CD4-positive, alpha-beta T cell treated with Interleukin-15 for 1 hour (primary cell): ENCODE measurements around the gene POLK.
"Not testable (repeated sequence)": the region's sequence is repeated elsewhere in the genome, so short reads cannot be mapped to it uniquely, and the experiment has no call there.

Source experiments
- DNase-seq: peaks from one replicate; pipeline ENCODE4 v3.0.0-alpha.2; 2020

Gene POLK

DNA sequence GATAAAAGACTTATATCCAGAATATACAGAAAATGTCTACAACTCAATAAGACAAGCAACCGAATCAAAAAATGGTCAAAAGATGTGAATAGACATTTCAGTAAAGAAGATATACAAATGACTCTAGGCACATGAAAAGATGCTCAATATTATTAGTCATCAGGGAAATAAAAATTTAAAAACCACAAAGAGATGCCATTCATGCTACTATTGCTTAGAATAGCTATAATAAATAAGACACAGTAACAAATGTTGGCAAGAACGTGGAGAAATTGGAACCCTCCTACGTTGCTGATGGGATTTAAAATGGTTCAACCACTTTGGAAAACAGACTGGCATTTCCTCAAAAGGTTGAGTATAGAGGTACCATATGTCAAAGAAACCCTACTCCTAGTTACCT, 39.8 kb downstream of the POLK start:
- DNase-seq: no peak

- no peak for DNase-seq
These were observed 41.1 kb downstream of the POLK start for GRCh38 chr5:75552764-75553163.

DNA sequence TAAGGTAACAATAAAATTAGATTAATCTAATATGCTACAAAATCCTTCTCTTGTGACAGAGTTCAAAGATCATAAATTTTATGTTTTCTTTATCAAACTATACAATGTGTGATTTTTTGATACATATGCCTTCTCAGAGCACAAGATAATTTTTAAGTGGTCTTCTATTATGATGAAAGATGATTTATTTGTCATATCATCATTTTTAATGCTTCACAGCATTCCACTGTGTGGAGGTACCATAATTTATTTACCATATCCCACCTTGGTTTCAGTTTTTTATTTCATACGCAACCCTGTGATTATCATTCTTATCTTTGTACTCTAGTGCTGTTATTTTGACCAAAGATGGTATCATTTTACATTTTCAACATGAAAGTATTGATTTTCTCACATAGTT, 41.7 kb downstream of the POLK start:
- no peak for DNase-seq

- no peak for DNase-seq
These were observed 46.5 kb downstream of the POLK start for GRCh38 chr5:75558221-75558620.

DNA sequence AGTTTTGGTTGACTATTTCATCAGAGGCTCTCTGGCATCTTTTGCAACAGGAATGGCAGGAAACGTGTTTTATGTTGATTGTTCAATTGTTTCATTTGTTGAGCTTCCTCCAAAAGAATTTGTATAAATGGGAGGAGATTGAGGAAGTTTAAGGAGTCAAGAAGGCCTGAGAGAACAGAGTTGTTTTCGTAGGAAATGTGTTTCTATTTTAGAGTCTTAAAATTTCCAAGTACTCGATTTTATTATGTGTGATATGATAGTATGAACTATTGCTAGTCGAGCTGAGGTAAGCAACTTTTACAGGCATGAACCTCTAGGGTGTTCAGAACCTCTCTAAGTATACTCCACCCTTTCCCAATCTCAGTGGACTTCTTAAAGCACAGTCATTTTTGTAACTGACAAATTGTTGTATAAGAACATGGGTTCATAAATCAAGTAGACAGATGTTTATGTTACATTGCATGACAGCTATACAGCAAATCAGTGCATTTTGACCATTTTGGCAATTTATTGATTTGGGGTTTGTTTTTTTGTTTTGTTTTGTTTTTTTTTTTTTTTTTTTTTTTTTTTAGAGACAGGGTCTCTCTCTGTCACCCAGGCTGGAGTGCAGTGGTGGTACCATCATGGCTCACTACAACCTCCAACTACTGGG, 47.4 kb downstream of the POLK start:
- no peak for DNase-seq

- not testable (repeated sequence) for DNase-seq
These were observed 49.0 kb downstream of the POLK start for GRCh38 chr5:75560655-75561054.

- not testable (repeated sequence) for DNase-seq
These were observed 54.5 kb downstream of the POLK start for GRCh38 chr5:75565991-75566709.

DNA sequence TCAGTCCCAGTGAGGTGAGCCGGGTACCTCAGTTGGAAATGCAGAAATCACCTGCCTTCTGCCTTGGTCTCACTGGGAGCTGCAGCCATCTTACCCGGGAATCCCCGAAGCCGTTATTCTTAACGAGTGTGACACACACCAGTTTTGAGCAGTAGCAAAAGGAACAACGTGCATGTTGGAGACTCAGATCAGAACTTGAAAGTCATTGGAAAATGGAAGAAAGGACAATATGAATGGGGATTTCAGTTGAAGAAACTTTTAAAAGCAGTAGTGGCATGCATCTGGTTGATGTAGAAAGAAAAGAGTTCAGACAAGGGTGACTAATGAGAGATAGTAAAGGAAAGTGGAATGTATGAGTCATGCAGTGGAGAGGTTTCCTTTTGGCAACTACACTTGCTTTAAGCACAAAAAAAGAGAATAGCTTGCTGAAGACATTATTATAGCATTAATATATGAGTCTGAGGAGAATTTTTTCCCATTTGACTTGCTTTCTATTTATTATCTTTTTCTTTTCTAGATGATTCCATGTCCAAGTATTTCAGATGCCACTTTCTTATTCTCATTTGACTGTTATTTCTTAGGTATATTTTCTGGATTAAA, 55.1 kb downstream of the POLK start:
- peak; percentile 17 for DNase-seq

- DNase-seq: no peak
These were observed 56.0 kb downstream of the POLK start for GRCh38 chr5:75567710-75568109.

DNA sequence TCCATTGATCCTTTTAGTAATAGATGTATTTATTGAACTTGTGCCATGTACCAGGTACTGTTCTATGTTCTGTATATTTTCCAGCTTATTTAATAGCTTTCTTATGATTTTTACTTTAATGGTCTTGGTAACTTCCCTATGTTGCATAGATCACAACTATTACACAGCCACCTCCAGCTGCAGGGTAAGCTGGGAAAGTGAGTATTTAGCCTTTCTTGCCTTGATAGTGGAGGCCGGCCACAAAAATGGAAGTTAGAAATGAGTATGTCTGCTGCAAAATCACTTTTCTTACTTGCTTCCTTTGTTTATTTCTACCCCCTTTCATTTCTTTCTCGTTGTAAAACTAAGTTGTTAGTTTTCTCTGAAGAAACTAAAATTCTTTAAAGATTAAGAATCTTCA, 56.5 kb downstream of the POLK start:
- no peak for DNase-seq

DNA sequence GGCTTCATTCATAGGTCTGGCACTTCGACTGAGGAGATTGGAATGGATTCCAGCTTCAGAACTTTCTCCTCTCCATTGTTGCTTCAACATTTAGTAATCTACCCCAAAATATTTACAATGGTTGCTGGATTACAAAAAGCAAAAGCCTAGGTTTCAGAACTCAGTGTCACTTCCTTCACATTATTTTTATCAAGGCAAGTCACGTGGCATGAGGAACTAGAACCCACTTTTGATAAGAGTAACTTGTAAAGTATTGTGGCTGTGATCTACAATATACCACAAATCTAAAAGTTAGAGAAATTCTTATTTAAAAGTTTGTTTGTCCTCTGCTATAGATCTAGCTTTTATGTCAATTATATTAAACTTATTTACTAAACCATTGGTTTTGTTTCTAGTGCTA, 59.9 kb downstream of the POLK start:
- no peak for DNase-seq

- no peak for DNase-seq
These were observed 63.1 kb downstream of the POLK start for GRCh38 chr5:75574791-75575190.

GRCh38 chr5:75578280-75578679, 66.6 kb downstream of the POLK start:
- DNase-seq: not testable (repeated sequence)

GRCh38 chr5:75584641-75585040, 73.0 kb downstream of the POLK start:
- DNase-seq: no peak

GRCh38 chr5:75588666-75589065, 77.0 kb downstream of the POLK start:
- no peak for DNase-seq

GRCh38 chr5:75600535-75600934, 88.8 kb downstream of the POLK start:
- no peak for DNase-seq

DNA sequence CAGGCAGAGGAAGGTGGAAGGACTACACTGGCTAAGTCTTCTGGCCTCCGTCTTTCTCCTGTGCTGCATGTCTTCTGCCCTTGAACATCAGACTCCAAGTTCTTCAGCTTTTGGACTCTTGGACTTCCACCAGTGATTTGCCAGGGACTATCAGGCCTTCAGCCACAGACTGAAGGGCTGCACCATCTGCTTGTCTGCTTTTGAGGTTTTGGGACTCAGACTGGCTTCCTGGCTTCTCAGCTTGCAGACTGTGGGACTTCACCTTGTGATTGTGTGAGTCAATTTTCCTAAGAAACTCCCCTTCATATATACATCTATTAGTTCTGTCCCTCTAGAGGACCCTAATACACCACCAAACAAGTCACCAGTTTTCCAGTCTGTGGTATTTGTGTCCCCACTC, 89.9 kb downstream of the POLK start:
- DNase-seq: no peak

GRCh38 chr5:75601996-75602395, 90.3 kb downstream of the POLK start:
- no peak for DNase-seq

- DNase-seq: no peak
These were observed 91.7 kb downstream of the POLK start for GRCh38 chr5:75603371-75603770.

GRCh38 chr5:75603821-75604220, 92.1 kb downstream of the POLK start:
- DNase-seq: no peak

- DNase-seq: not testable (repeated sequence)
These were observed 95.7 kb downstream of the POLK start for GRCh38 chr5:75607341-75607740.

DNA sequence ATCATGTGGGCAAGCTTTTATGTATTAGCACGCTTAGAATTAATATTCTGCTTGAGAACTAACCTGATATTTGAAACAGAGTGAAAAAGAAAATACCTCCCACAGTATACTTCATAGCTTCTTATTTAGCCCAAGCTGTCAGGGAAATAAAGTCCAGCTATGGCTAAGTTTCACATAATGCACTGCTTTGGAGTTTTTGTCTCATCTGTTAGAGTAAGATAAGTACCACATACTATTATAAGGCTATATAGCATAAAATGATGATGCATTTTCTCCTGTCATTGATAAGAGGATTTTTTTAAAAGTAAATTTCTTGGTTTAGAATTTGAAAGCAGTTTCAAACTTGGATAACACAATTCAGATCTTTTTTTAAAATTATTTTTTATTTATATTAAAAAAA, 97.2 kb downstream of the POLK start:
- DNase-seq: no peak

DNA sequence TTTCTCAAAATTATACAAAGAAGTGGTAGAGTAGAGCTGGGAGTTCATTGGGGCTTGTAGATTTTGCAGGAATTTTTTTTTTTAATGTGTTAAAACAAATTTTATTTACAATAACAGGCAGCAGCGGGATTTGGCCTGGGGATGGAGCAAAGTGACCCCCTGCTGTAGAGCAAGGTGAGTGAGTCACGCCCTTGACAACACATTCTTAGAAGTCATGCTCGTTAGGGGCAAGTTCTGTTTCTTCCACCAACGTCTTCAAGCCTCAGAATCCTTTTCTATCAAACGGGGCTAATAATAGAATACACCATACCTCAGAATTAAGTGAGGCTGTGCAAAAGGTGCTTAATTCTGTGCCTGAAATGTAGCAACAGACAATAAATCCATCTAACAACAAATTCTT, 98.5 kb downstream of the POLK start:
- DNase-seq: no peak

DNA sequence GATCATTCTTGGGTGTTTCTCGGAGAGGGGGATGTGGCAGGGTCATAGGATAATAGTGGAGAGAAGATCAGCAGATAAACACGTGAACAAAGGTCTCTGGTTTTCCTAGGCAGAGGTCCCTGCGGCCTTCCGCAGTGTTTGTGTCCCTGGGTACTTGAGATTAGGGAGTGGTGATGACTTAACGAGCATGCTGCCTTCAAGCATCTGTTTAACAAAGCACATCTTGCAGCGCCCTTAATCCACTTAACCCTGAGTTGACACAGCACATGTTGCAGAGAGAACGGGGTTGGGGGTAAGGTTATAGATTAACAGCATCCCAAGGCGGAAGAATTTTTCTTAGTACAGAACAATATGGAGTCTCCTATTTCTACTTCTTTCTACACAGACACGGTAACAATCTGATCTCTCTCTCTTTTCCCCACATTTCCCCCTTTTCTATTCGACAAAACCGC, 99.2 kb downstream of the POLK start:
- DNase-seq: not testable (repeated sequence)
